Neural cell (in vitro differentiated cells): ENCODE measurements around the gene RNF213. TPM values are rescaled to one million over a fixed set of nuclear protein-coding genes. Genes with fewer than 3 reads are reported as not detected.

Source experiments
- H2AFZ ChIP-seq: fragments of 200-600, 300-800 bp; sonication (generic), shearing (Covaris generic); 2 replicates; pipeline ENCODE4 v1.6.0; 2014; ENCODE audit warnings: low read depth, mild to moderate bottlenecking, antibody characterized with exemption, low read length, moderate library complexity
- H3F3A ChIP-seq: fragments of 200-600 bp; shearing (Covaris generic); 2 replicates; pipeline ENCODE4 v1.6.1; 2016; ENCODE audit warnings: mild to moderate bottlenecking, moderate library complexity, mixed read lengths, antibody characterized with exemption, low read length; ENCODE audit not compliant: insufficient read depth, poor library complexity, severe bottlenecking
- H3K27ac ChIP-seq: fragments of 200-600, 300-800 bp; sonication (generic), shearing (Covaris generic); 2 replicates; pipeline ENCODE4 v1.5.1; 2014; ENCODE audit warnings: mild to moderate bottlenecking, low read length, moderate library complexity
- H3K27me3 ChIP-seq: fragments of 300-800, 200-600 bp; sonication (generic), shearing (Covaris generic); 2 replicates; pipeline ENCODE4 v1.6.0; 2014; ENCODE audit warnings: mild to moderate bottlenecking, low read depth, low read length, moderate library complexity; ENCODE audit not compliant: insufficient read depth
- H3K36me3 ChIP-seq: fragments of 300-800, 200-600 bp; sonication (generic), shearing (Covaris generic); 2 replicates; pipeline ENCODE4 v1.5.1; 2014; ENCODE audit warnings: mild to moderate bottlenecking, antibody characterized with exemption, low read length, moderate library complexity; ENCODE audit not compliant: insufficient read depth
- H3K4me2 ChIP-seq: fragments of 300-800, 200-600 bp; sonication (generic), shearing (Covaris generic); 2 replicates; pipeline ENCODE4 v1.6.0; 2014; ENCODE audit warnings: mild to moderate bottlenecking, low read length
- H3K4me3 ChIP-seq: fragments of 300-800, 200-600 bp; sonication (generic), shearing (Covaris generic); 2 replicates; pipeline ENCODE4 v1.5.1; 2014; ENCODE audit warnings: mild to moderate bottlenecking, low read length, moderate library complexity
- H3K79me2 ChIP-seq: fragments of 200-600 bp; shearing (Covaris generic); replicated peaks from 2 replicates; pipeline ENCODE4 v1.6.0; 2014; ENCODE audit warnings: mild to moderate bottlenecking, low read length, moderate library complexity; ENCODE audit not compliant: insufficient read depth
- H3K9ac ChIP-seq: fragments of 300-800, 200-600 bp; sonication (generic), shearing (Covaris generic); 2 replicates; pipeline ENCODE4 v1.6.1; 2016; ENCODE audit warnings: mild to moderate bottlenecking, low read length, mixed read lengths
- H3K9me2 ChIP-seq: fragments of 200-600 bp; shearing (Covaris generic); 2 replicates; pipeline ENCODE4 v1.6.1; 2016; ENCODE audit warnings: mild to moderate bottlenecking, low read length, mixed read lengths; ENCODE audit not compliant: insufficient read depth
- H3K9me3 ChIP-seq: fragments of 200-600, 300-800 bp; sonication (generic), shearing (Covaris generic); 2 replicates; pipeline ENCODE4 v1.6.1; 2016; ENCODE audit warnings: mild to moderate bottlenecking, mixed run types, low read length, moderate library complexity, mixed read lengths
- H4K20me1 ChIP-seq: fragments of 200-600 bp; shearing (Covaris generic); 2 replicates; pipeline ENCODE4 v1.6.1; 2016; ENCODE audit warnings: mild to moderate bottlenecking, mixed run types; ENCODE audit not compliant: insufficient read depth
- EP300 ChIP-seq: fragments of 450-650 bp; conservative IDR thresholded peaks from 2 replicates; pipeline ENCODE4 v1.6.1; 2014; ENCODE audit warnings: antibody characterized with exemption, mild to moderate bottlenecking, moderate library complexity; ENCODE audit not compliant: poor library complexity, severe bottlenecking
- EZH2 ChIP-seq: fragments of 200-600, 300-800 bp; shearing (Covaris generic), sonication (generic); IDR thresholded peaks from 2 replicates; pipeline ENCODE4 v1.6.1; 2014; ENCODE audit warnings: antibody characterized with exemption, low read length, borderline replicate concordance, mild to moderate bottlenecking; ENCODE audit not compliant: insufficient read depth, poor library complexity, severe bottlenecking
- MXI1 ChIP-seq: fragments of 450-650 bp; conservative IDR thresholded peaks from 2 replicates; pipeline ENCODE4 v1.6.1; 2014; ENCODE audit warnings: antibody characterized with exemption, mild to moderate bottlenecking; ENCODE audit not compliant: poor library complexity, severe bottlenecking
- POLR2AphosphoS5 ChIP-seq: IDR thresholded peaks from 2 replicates; pipeline ENCODE4 v1.6.1; 2012
- RAD21 ChIP-seq: fragments of 450-650 bp; conservative IDR thresholded peaks from 2 replicates; pipeline ENCODE4 v1.6.1; 2014; ENCODE audit warnings: antibody characterized with exemption, mild to moderate bottlenecking, moderate library complexity
- REST ChIP-seq: IDR thresholded peaks from 2 replicates; pipeline ENCODE4 v1.6.1; 2012; ENCODE audit warnings: borderline replicate concordance
- SMC3 ChIP-seq: fragments of 450-650 bp; conservative IDR thresholded peaks from 2 replicates; pipeline ENCODE4 v1.6.1; 2014; ENCODE audit warnings: antibody characterized with exemption, mild to moderate bottlenecking, moderate library complexity; ENCODE audit not compliant: poor library complexity
- TAF1 ChIP-seq: IDR thresholded peaks from 2 replicates; pipeline ENCODE4 v1.6.1; 2012; ENCODE audit warnings: low read depth
- polyA plus RNA-seq: library from polyadenylated mRNA; depleted of rRNA; stranded (reverse); fragments of >200 nt; gene quantifications from 2 replicates; pipeline ENCODE4 v1.2.3, GENCODE V29; 2014
- TF ChIP-seq, protein P1 (sequence below): fragments of 450-650 bp; IDR thresholded peaks from 2 replicates; pipeline ENCODE4 v1.5.1; 2014; ENCODE audit warnings: antibody characterized with exemption, mild to moderate bottlenecking, moderate library complexity; ENCODE audit not compliant: poor library complexity, severe bottlenecking

RNF213 gene
- polyA plus RNA-seq, 1 donor from 2014 or later: 1.5 TPM

DNA sequence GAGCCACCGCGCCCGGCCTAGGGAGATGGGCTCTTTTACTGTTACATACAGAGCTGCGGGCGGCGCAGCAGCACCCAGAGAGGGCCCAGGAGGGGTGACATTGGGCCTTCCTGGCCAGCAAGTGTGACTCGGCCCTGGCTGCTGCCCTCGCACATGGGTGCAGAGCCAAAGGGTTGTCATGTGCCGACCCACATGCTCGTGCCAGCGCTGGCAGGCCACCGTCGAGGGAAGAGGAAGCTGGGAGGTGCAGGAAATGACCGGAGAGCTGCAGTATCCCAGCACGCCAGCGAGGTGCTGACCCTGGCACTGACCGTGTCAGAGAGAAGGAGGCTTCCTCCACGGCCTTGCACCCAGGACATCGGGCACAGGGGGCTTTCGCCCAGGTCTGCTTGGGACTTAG, 162.3 kb downstream of the RNF213 start:
- Histone ChIP-seq H3K9me2 (no peaks in the 10 kb centered on the region), H3K9me3 (no peaks in the 10 kb centered on the region), H3K9ac (no peak overlapping the region), H3K4me2 (no peak overlapping the region), H4K20me1 (no peaks in the 10 kb centered on the region), H3K4me3 (no peak overlapping the region), H2AFZ (no peak overlapping the region), H3K27me3 (no peaks in the 10 kb centered on the region), H3K36me3 (no peaks in the 10 kb centered on the region), H3K27ac (no peak overlapping the region), H3F3A (no peaks in the 10 kb centered on the region), H3K79me2 (no peaks in the 10 kb centered on the region)
- TF ChIP-seq EP300: no peak
- TF ChIP-seq RAD21: no peak
- TF ChIP-seq, protein P1, sequence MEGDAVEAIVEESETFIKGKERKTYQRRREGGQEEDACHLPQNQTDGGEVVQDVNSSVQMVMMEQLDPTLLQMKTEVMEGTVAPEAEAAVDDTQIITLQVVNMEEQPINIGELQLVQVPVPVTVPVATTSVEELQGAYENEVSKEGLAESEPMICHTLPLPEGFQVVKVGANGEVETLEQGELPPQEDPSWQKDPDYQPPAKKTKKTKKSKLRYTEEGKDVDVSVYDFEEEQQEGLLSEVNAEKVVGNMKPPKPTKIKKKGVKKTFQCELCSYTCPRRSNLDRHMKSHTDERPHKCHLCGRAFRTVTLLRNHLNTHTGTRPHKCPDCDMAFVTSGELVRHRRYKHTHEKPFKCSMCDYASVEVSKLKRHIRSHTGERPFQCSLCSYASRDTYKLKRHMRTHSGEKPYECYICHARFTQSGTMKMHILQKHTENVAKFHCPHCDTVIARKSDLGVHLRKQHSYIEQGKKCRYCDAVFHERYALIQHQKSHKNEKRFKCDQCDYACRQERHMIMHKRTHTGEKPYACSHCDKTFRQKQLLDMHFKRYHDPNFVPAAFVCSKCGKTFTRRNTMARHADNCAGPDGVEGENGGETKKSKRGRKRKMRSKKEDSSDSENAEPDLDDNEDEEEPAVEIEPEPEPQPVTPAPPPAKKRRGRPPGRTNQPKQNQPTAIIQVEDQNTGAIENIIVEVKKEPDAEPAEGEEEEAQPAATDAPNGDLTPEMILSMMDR: no peak
- no peak for TF ChIP-seq SMC3
- no peak for TF ChIP-seq MXI1
- no peak for TF ChIP-seq REST
- TF ChIP-seq TAF1: no peak
- no peak for TF ChIP-seq EZH2
- no peak for TF ChIP-seq POLR2AphosphoS5

DNA sequence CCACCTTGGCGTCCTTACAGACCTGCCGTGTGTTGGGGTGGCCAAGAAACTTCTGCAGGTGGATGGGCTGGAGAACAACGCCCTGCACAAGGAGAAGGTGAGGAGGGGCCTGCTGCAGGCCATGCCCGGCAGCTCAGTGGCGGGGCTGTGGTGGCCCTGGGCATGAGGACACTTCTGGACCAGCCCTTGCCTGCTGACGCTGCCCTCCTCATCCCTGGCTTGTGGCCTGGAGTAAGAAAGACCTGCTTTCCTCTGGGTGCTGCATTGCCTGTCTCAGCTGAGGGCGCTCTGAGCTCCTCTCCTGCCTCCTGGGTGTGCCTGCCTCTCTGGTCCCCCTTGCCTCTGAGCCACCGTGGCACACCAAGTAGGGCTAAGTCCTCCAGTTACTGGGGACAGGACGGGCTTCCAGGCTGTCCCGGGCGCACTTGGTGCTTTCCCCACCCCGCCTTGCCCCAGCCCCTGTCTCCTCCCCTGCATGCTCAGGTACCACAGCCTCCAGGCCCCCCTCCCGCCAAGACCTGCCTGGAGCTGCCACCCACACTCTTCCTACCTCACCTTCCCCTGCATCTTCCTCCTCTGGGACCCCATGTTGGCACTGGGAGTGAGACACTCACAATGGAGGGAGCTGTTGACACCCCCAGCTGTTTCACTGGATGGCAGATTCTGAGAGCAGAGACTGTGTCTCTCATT, 163.0 kb downstream of the RNF213 start:
- Histone ChIP-seq H3K79me2 (no peaks in the 10 kb centered on the region), H2AFZ (no peak overlapping the region), H3K4me3 (no peak overlapping the region), H4K20me1 (no peaks in the 10 kb centered on the region), H3K27me3 (no peaks in the 10 kb centered on the region), H3K36me3 (no peaks in the 10 kb centered on the region), H3K9ac (no peak overlapping the region), H3K9me3 (no peaks in the 10 kb centered on the region), H3K9me2 (no peaks in the 10 kb centered on the region), H3F3A (no peaks in the 10 kb centered on the region), H3K27ac (no peak overlapping the region), H3K4me2 (no peak overlapping the region)
- TF ChIP-seq, protein P1: no peak
- TF ChIP-seq EZH2 (no peak), TAF1 (no peak), MXI1 (no peak), POLR2AphosphoS5 (no peak), EP300 (no peak), SMC3 (no peak), REST (no peak), RAD21 (no peak)
